ENCODE results near the gene FAM107B. TPM values are rescaled to one million over a fixed set of nuclear protein-coding genes. Genes with fewer than 3 reads are reported as not detected.

FAM107B gene
- total and polyA plus RNA-seq, 2 experiments from 2014 or later: 11.0 to 17.6 TPM

- Mint-ChIP-seq H3K4me3 (no peak overlapping the region), H3K9me3 (no peaks in the 10 kb centered on the region), H3K4me1 (no peaks in the 10 kb centered on the region), H3K27me3 (ENCODE audit: insufficient read depth, low read depth, poor library complexity) (peaks cover 4% of the 10 kb centered on the region), H3K36me3 (ENCODE audit: low read depth) (no peaks in the 10 kb centered on the region), H3K27ac (no peak overlapping the region)
- H3K27me3 ChIP-seq (ENCODE audit: insufficient read depth): no peaks in the 10 kb centered on the region
- DNase-seq (ENCODE audit: low spot score) (no peak), ATAC-seq (no peak)
- no peaks in the 10 kb centered on the region for H4K20me1 ChIP-seq (replicated peaks; ENCODE audit: insufficient read depth)
- TF ChIP-seq POLR2AphosphoS5 (IDR thresholded peaks at IDR 0.05; ENCODE audit: low read depth) (no peak), EZH2phosphoT487 (IDR thresholded peaks at IDR 0.05; ENCODE audit: unreplicated experiment) (no peak), JUNB (IDR thresholded peaks at IDR 0.05; ENCODE audit: unreplicated experiment) (no peak), REST (IDR thresholded peaks at IDR 0.05; ENCODE audit: unreplicated experiment) (no peak), ZNF462 (CRISPR knock-in tag; IDR thresholded peaks at IDR 0.05) (no peak), CTCF (conservative IDR thresholded peaks at IDR 0.05; ENCODE audit: low read depth in 2 of 2) (no peak), CREB1 (CRISPR knock-in tag; IDR thresholded peaks at IDR 0.05; ENCODE audit: low read depth) (no peak)
- H3K4me1 ChIP-seq (ENCODE audit: insufficient read depth): no peaks in the 10 kb centered on the region
- H3K4me2 ChIP-seq: no peak overlapping the region
- no peak overlapping the region for H3K4me3 ChIP-seq
- no peaks in the 10 kb centered on the region for H3F3A ChIP-seq (replicated peaks; ENCODE audit: low read depth)
- H3K9me2 ChIP-seq (ENCODE audit: insufficient read depth): no peaks in the 10 kb centered on the region
- no peaks in the 10 kb centered on the region for H3K79me2 ChIP-seq (replicated peaks; ENCODE audit: insufficient read depth)
- no peaks in the 10 kb centered on the region for H3K36me3 ChIP-seq (ENCODE audit: insufficient read depth)
- no peak overlapping the region for H3K27ac ChIP-seq (ENCODE audit: low read depth)
- no peak overlapping the region for H2AFZ ChIP-seq
Measured at GRCh38 chr10:14800397-14800796, 25.7 kb upstream of the FAM107B start.

Measured in GM23338 (cell line).